GM19455 (cell line): Measurements from ENCODE around the gene TRAF4.

Source experiments
- ATAC-seq: cut with Tn5 transposase; IDR thresholded peaks from one replicate; pipeline ENCODE4 v1.9.1; 2021; ENCODE audit not compliant: unreplicated experiment

The TRAF4 gene

DNA sequence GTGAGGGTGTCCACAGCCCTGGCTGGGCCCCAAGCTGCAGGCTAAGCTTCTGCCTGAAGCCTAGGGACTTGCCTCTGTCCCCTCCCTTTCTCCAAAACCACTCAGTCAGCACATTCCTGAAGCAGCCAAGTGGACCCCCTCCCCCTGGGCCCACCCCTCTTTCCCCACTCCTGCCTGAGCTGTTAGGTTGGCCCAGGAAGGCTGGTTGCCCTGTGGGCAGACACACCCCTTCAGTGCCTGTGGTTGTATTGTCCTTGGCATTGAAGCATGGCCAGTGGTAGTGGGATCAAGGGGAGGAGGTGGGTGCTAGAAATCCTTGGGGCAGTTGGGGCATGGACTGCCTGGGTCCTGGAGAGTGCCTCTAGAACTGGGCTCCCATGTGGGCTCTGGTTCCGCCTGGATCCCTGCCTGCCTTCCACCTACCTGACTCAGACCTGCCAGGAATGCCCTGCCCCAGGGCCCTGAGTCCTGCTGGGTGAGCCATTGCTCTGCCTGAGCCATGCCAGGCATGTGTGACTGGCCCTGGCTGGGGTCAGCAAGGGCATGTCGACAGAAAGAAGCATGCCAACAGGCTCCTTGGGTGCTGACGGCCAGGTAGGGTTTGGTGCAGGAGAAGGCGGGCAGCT lies 2.1 kb downstream of the TRAF4 start:
- ATAC-seq = no peak

DNA sequence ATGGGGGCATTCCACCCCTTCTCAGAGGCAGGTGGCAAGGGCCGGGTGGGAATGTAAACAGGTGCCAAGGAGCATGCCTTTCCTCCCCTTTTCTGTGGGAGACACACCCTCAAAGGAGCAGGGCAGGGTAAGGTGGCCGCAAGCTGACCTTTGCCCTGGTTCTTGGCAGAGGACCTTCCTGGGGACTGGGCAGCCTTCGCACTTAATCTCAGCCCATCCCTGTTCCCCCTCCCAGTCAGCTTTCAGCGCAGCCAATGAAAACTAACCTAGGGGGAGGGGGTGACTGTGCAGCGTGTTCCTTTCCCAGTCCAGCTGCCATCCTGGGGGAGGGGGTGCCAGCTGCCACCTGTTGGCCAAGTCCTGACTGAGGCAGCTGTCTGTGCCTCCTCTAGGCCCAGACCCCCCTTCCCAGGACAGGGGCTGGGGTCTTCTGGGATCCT lies 2.8 kb downstream of the TRAF4 start:
- no peak for ATAC-seq

GRCh38 chr17:28747051-28747691 lies 3.4 kb downstream of the TRAF4 start:
- no peak for ATAC-seq

GRCh38 chr17:28747801-28748750 lies 4.3 kb downstream of the TRAF4 start:
- no peak for ATAC-seq

DNA sequence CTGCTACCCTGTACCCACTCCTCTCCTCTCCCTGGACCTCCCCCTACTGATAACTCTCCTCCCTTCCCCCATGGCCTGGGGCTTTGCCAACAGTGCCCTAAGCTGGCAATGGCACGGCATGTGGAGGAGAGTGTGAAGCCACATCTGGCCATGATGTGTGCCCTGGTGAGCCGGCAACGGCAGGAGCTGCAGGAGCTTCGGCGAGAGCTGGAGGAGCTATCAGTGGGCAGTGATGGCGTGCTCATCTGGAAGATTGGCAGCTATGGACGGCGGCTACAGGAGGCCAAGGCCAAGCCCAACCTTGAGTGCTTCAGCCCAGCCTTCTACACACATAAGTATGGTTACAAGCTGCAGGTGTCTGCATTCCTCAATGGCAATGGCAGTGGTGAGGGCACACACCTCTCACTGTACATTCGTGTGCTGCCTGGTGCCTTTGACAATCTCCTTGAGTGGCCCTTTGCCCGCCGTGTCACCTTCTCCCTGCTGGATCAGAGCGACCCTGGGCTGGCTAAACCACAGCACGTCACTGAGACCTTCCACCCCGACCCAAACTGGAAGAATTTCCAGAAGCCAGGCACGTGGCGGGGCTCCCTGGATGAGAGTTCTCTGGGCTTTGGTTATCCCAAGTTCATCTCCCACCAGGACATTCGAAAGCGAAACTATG lies 5.2 kb downstream of the TRAF4 start:
- no peak for ATAC-seq

GRCh38 chr17:28749516-28750177 lies 5.8 kb downstream of the TRAF4 start:
- no peak for ATAC-seq

- peak; percentile 62 for ATAC-seq
Measured at GRCh38 chr17:28750178-28751047, 6.6 kb downstream of the TRAF4 start.

GRCh38 chr17:28751600-28752366 lies 8.0 kb downstream of the TRAF4 start:
- no peak for ATAC-seq

- ATAC-seq = no peak
Measured at GRCh38 chr17:28755486-28755885, 11.7 kb downstream of the TRAF4 start.

DNA sequence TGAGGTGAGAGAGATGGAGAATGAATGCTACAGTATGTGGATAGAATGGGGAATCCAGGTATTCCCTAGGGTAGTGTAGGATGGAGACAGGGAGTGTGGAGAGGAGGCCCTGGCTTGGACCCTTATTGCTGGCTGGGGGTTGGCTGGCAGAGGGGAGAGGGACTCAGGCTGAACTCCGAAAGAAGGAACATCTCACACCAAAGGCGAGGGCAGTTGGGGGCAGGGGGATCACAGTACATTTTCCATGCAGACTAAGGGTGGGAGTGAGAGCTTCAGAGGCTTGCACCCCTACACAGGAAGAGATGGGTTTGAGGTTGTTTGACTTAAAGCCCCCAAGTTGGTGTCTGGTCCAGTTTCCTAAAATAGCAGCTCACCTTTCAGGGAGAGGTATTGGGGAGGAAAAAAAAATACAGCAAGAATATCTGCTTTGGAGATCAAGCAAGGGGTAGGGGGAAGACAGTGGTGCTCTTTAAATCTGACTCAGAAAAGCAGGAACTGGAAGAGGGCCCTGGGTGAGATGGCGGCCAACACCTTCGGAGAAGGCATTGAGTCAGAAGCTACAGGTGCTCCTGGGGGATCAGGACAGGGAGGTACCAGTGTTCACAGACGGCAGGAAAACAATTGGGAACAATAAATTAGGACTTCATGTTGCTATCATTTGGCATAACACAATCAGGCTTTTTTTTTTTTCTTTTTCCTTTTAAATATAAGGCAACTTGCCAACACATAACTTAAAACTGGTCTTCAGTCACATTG lies 12.4 kb downstream of the TRAF4 start:
- ATAC-seq = no peak

- ATAC-seq = no peak
Measured at GRCh38 chr17:28758411-28759121, 14.8 kb downstream of the TRAF4 start.

DNA sequence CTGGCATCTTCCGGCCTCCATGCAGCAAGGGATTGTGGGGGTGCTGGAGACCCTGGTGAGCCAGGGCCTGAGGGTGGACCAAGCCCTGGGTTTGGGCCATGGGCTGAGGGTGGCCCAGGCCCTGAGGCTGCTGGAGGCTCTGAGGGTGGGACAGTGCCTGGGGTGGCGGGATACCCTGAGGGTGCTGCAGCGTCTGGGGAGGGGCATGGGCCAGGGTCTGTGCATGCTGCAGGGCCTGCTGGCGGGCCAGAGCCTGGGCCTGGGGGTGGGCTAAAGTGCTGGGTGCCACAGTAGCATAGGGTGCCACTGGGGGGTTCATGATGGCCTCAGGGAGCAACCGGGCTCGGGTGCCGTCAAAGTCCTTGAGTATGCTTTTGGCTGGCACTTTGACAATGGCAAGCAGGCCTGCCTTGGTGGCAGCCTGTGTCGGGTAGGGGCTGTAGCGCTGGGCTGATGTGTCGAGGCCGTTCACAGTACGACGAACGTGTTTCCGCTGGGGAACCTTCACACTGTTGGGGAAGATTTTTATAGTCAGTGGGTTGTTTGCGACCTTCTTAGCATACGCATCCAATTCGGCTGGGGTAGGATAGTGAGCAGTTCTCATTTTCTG lies 15.6 kb downstream of the TRAF4 start:
- ATAC-seq = no peak

- no peak for ATAC-seq
Measured at GRCh38 chr17:28760601-28761562, 17.1 kb downstream of the TRAF4 start.

GRCh38 chr17:28763137-28763799 lies 19.5 kb downstream of the TRAF4 start:
- ATAC-seq = peak; percentile 68

GRCh38 chr17:28763804-28764266 lies 20.0 kb downstream of the TRAF4 start:
- no peak for ATAC-seq
